Keratinocyte (primary cell): Measurements from ENCODE around the gene DACH1. TPM values are rescaled to one million over a fixed set of nuclear protein-coding genes. Genes with fewer than 3 reads are reported as not detected.

Experiments used
- DNase-seq: peaks from one replicate; pipeline ENCODE4 v3.0.0-alpha.2; 2011; ENCODE audit warnings: low read depth, missing footprints, low spot score
- FAIRE-seq: peaks from 2 replicates; lab custom pipeline; 2011; peaks lifted over from hg19 to GRCh38; lab: Jason Lieb, UNC
- H2AFZ ChIP-seq: 2 replicates; pipeline ENCODE4 v1.6.0; 2012; ENCODE audit warnings: low read length, control low read depth, inconsistent platforms; ENCODE audit not compliant: control insufficient read depth
- H3K27ac ChIP-seq: 2 replicates; pipeline ENCODE4 v1.5.1; 2011; ENCODE audit warnings: low read length; ENCODE audit not compliant: control insufficient read depth, insufficient read depth
- H3K27me3 ChIP-seq: 3 replicates; pipeline ENCODE4 v1.6.0; 2011; ENCODE audit warnings: low read length; ENCODE audit not compliant: control insufficient read depth, insufficient read depth; ENCODE audit errors: extremely low read depth
- H3K36me3 ChIP-seq, 2 experiments: 2 replicates in 1 of 2; 3 replicates in 1 of 2; pipeline ENCODE4 v1.5.1; 2011; ENCODE audit warnings: low read length in 2 of 2, mild to moderate bottlenecking in 1 of 2; ENCODE audit not compliant: control insufficient read depth in 2 of 2, insufficient read depth in 2 of 2; ENCODE audit errors: extremely low read depth in 1 of 2
- H3K4me1 ChIP-seq: 3 replicates; pipeline ENCODE4 v1.5.1; 2011; ENCODE audit warnings: low read length; ENCODE audit not compliant: control insufficient read depth, insufficient read depth; ENCODE audit errors: extremely low read depth
- H3K4me2 ChIP-seq: 3 replicates; pipeline ENCODE4 v1.6.0; 2011; ENCODE audit warnings: low read depth, low read length; ENCODE audit not compliant: control insufficient read depth, insufficient read depth; ENCODE audit errors: extremely low read depth
- H3K4me3 ChIP-seq, 3 experiments: fragments of 200-600 bp in 1 of 3; sonication (generic) in 1 of 3; 2 replicates in 2 of 3; 3 replicates in 1 of 3; pipeline ENCODE4 v1.5.1; 2011 to 2016; ENCODE audit warnings: low read length in 3 of 3, mild to moderate bottlenecking in 3 of 3, control low read depth in 2 of 3, inconsistent platforms in 1 of 3, low read depth in 1 of 3, mixed read lengths in 1 of 3, mixed run types in 1 of 3, moderate library complexity in 1 of 3; ENCODE audit not compliant: control insufficient read depth in 2 of 3, insufficient read depth in 2 of 3; ENCODE audit errors: extremely low read depth in 1 of 3
- H3K79me2 ChIP-seq: 2 replicates; pipeline ENCODE4 v1.6.0; 2012; ENCODE audit warnings: low read length; ENCODE audit not compliant: control insufficient read depth, insufficient read depth
- H3K9ac ChIP-seq: 3 replicates; pipeline ENCODE4 v1.6.0; 2011; ENCODE audit warnings: low read length; ENCODE audit not compliant: control insufficient read depth, insufficient read depth; ENCODE audit errors: extremely low read depth
- H3K9me1 ChIP-seq: 3 replicates; pipeline ENCODE4 v1.6.0; 2011; ENCODE audit warnings: low read length; ENCODE audit not compliant: control insufficient read depth, insufficient read depth; ENCODE audit errors: extremely low read depth
- H3K9me3 ChIP-seq: 2 replicates; pipeline ENCODE4 v1.5.1; 2012; ENCODE audit warnings: low read depth, low read length; ENCODE audit not compliant: control insufficient read depth
- H4K20me1 ChIP-seq: 3 replicates; pipeline ENCODE4 v1.6.0; 2011; ENCODE audit warnings: low read length; ENCODE audit not compliant: control insufficient read depth, insufficient read depth; ENCODE audit errors: extremely low read depth
- CTCF ChIP-seq, 3 experiments: IDR thresholded peaks in 1 of 3; conservative IDR thresholded peaks in 1 of 3; optimal IDR thresholded peaks in 1 of 3; 2 replicates in 2 of 3; 3 replicates in 1 of 3; pipeline versions ENCODE3 to v1.5.1; 2011; ENCODE audit warnings: low read length in 3 of 3, mild to moderate bottlenecking in 3 of 3, moderate library complexity in 2 of 3, control low read depth in 1 of 3, inconsistent platforms in 1 of 3; ENCODE audit not compliant: insufficient read depth in 2 of 3; ENCODE audit errors: extremely low read depth in 1 of 3
- EZH2 ChIP-seq: IDR thresholded peaks from one replicate; pipeline ENCODE4 v1.6.1; 2012; ENCODE audit warnings: inconsistent platforms, mild to moderate bottlenecking, low read length, moderate library complexity
- dilution Hi-C: fragments of 300-500 bp; cut with MboI; formaldehyde crosslinking; loops from one replicate; pipeline ENCODE4 v1.7.0; 2020; ENCODE audit warnings: low sequenced_read_pairs; ENCODE audit not compliant: extremely low pct_ligation_motif_present
- polyA plus RNA-seq, 5 experiments: library from polyadenylated mRNA; depleted of rRNA in 3 of 5; stranded (reverse) in 3 of 5; stranded (forward) in 1 of 5; unstranded in 1 of 5; fragments of >200 nt; gene quantifications; 1 replicate in 1 of 5; 2 replicates in 3 of 5; 3 replicates in 1 of 5; pipeline versions ENCODE4 v1.2.1 to v1.2.3, GENCODE V29; 2011 to 2012; ENCODE audit warnings: missing spikeins in 2 of 5, low read depth in 1 of 5, low replicate concordance in 1 of 5

Gene DACH1
- polyA plus RNA-seq, 1 donor (not counting 4 experiments of a cell fraction or from before 2014, with no cell fraction given) = not detected

GRCh38 chr13:71464686-71465085, 402.3 kb downstream of the DACH1 start:
- no peaks in the 10 kb centered on the region for H4K20me1 ChIP-seq
- FAIRE-seq = no peak
- TF ChIP-seq CTCF (optimal IDR thresholded peaks at IDR 0.05 in 1 of 3, IDR thresholded peaks at IDR 0.05 in 1 of 3, conservative IDR thresholded peaks at IDR 0.05 in 1 of 3; ENCODE audit: extremely low read depth in 1 of 3, insufficient read depth in 2 of 3, low read length in 3 of 3) (no peak), EZH2 (no peak)
- dilution Hi-C loops = no loop called here
- H3K4me3 ChIP-seq = no peak overlapping the region
- no peak overlapping the region for H3K4me2 ChIP-seq
- H3K27me3 ChIP-seq = no peaks in the 10 kb centered on the region
- no peaks in the 10 kb centered on the region for H3K9me1 ChIP-seq
- H3K79me2 ChIP-seq = no peaks in the 10 kb centered on the region
- no peaks in the 10 kb centered on the region for H3K9me3 ChIP-seq
- no peaks in the 10 kb centered on the region for H3K36me3 ChIP-seq
- no peak overlapping the region for H3K9ac ChIP-seq
- no peak overlapping the region for H2AFZ ChIP-seq
- H3K4me1 ChIP-seq = no peaks in the 10 kb centered on the region
- DNase-seq = no peak
- H3K27ac ChIP-seq = no peak overlapping the region

- Histone ChIP-seq H3K79me2 (no peaks in the 10 kb centered on the region), H3K36me3 (no peaks in the 10 kb centered on the region), H3K4me3 (no peak overlapping the region), H4K20me1 (no peaks in the 10 kb centered on the region), H3K9me1 (no peaks in the 10 kb centered on the region), H3K9me3 (no peaks in the 10 kb centered on the region), H2AFZ (no peak overlapping the region), H3K4me1 (no peaks in the 10 kb centered on the region), H3K27me3 (no peaks in the 10 kb centered on the region), H3K9ac (no peak overlapping the region), H3K27ac (no peak overlapping the region), H3K4me2 (no peak overlapping the region)
- dilution Hi-C loops = no loop called here
- FAIRE-seq (no peak), DNase-seq (no peak)
- TF ChIP-seq EZH2 (no peak), CTCF (optimal IDR thresholded peaks at IDR 0.05 in 1 of 3, IDR thresholded peaks at IDR 0.05 in 1 of 3, conservative IDR thresholded peaks at IDR 0.05 in 1 of 3; ENCODE audit: extremely low read depth in 1 of 3, insufficient read depth in 2 of 3, low read length in 3 of 3) (no peak)
Measured at GRCh38 chr13:71461892-71462291, 405.1 kb downstream of the DACH1 start.
